Measurements from ENCODE around the gene HTT-AS.

DNA sequence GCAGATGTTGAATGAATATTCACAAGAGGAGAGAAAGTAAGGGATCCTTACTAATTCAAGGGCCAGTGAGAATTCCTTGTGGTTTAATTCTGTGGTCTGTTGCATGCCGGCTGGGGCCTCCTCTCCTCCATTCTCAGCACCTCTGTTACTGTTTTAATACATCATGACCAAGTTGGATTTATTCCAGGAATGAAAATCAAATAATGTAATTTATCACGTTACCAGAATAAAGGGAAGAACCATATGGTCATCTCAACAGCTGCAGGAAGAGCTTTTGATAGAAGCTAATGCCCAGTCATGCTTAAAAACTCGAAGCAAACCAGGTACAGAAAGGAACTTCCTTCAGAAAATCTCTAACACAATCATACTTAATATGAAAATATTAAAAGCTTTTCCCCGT lies 56.8 kb downstream of the HTT-AS start:
- TF ChIP-seq, protein P1, sequence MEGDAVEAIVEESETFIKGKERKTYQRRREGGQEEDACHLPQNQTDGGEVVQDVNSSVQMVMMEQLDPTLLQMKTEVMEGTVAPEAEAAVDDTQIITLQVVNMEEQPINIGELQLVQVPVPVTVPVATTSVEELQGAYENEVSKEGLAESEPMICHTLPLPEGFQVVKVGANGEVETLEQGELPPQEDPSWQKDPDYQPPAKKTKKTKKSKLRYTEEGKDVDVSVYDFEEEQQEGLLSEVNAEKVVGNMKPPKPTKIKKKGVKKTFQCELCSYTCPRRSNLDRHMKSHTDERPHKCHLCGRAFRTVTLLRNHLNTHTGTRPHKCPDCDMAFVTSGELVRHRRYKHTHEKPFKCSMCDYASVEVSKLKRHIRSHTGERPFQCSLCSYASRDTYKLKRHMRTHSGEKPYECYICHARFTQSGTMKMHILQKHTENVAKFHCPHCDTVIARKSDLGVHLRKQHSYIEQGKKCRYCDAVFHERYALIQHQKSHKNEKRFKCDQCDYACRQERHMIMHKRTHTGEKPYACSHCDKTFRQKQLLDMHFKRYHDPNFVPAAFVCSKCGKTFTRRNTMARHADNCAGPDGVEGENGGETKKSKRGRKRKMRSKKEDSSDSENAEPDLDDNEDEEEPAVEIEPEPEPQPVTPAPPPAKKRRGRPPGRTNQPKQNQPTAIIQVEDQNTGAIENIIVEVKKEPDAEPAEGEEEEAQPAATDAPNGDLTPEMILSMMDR (IDR thresholded peaks at IDR 0.05), result no peak
- no peak for TF ChIP-seq POLR2A (IDR thresholded peaks at IDR 0.05)

Measured in stomach (tissue), 4 donors.